ENCODE measurements around the gene FAM114A2. TPM values are rescaled to one million over a fixed set of nuclear protein-coding genes. Genes with fewer than 3 reads are reported as not detected.

FAM114A2 gene
- total RNA-seq, 1 experiment from 2014 or later: 12.8 TPM

GRCh38 chr5:154039458-154039829 is 734 bp upstream of the FAM114A2 start:
- peak overlapping the region; percentile 65 for H3K9ac ChIP-seq (ENCODE audit: extremely low read depth, insufficient read length, low read length)
- H3K27me3 Mint-ChIP-seq (ENCODE audit: low read depth): no peaks in the 10 kb centered on the region

More at GRCh38 chr5:154039458-154039829, 734 bp upstream of the FAM114A2 start:
- H3K4me2 ChIP-seq (ENCODE audit: insufficient read depth, insufficient read length, low read length): peak overlapping the region; percentile 96
- TF ChIP-seq, protein P1, sequence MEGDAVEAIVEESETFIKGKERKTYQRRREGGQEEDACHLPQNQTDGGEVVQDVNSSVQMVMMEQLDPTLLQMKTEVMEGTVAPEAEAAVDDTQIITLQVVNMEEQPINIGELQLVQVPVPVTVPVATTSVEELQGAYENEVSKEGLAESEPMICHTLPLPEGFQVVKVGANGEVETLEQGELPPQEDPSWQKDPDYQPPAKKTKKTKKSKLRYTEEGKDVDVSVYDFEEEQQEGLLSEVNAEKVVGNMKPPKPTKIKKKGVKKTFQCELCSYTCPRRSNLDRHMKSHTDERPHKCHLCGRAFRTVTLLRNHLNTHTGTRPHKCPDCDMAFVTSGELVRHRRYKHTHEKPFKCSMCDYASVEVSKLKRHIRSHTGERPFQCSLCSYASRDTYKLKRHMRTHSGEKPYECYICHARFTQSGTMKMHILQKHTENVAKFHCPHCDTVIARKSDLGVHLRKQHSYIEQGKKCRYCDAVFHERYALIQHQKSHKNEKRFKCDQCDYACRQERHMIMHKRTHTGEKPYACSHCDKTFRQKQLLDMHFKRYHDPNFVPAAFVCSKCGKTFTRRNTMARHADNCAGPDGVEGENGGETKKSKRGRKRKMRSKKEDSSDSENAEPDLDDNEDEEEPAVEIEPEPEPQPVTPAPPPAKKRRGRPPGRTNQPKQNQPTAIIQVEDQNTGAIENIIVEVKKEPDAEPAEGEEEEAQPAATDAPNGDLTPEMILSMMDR (conservative IDR thresholded peaks at IDR 0.05): no peak
- H3K14ac ChIP-seq (ENCODE audit: insufficient read depth, low read length): no peak overlapping the region
- no peak overlapping the region for H3K4ac ChIP-seq (ENCODE audit: low read depth, low read length)
- H2BK12ac ChIP-seq (ENCODE audit: insufficient read length, low read depth, low read length): no peak overlapping the region
- H2AK5ac ChIP-seq (ENCODE audit: insufficient read length, low read length): no peak overlapping the region
- no peaks in the 10 kb centered on the region for H3K27me3 ChIP-seq (ENCODE audit: insufficient read depth, low read length)
- H3K9me3 Mint-ChIP-seq: no peaks in the 10 kb centered on the region
- WGBS (ENCODE audit: extremely low coverage, insufficient read length, low lambda C conversion rate): no CpG with 5 or more reads among the region's 1 CpG
- H3K9me3 ChIP-seq (ENCODE audit: control insufficient read depth, low read depth, low read length): no peaks in the 10 kb centered on the region
- H3K79me2 ChIP-seq (ENCODE audit: insufficient read depth, low read length): peaks cover 2% of the 10 kb centered on the region; the same call in 1 of the 2 replicates
- H2BK5ac ChIP-seq (ENCODE audit: insufficient read length, low read length): no peak overlapping the region
- no peak overlapping the region for H3K18ac ChIP-seq (ENCODE audit: insufficient read length, low read depth, low read length)
- no peak overlapping the region for H2BK120ac ChIP-seq (ENCODE audit: low read depth, low read length, poor library complexity, severe bottlenecking)
- H3K27ac Mint-ChIP-seq: peak overlapping the region in 2 of 3 experiments; percentile 89 to 90; a peak in 3 of 7 replicates
- H3K4me1 ChIP-seq (ENCODE audit: insufficient read depth, low read length): no peaks in the 10 kb centered on the region
- H2BK15ac ChIP-seq (ENCODE audit: low read depth, low read length): no peak overlapping the region
- no peaks in the 10 kb centered on the region for H3K36me3 Mint-ChIP-seq (ENCODE audit: insufficient read depth in 1 of 3, low read depth in 3 of 3)
- DNase-seq: no peak
- H4K91ac ChIP-seq (ENCODE audit: insufficient read length, low read depth, low read length): no peak overlapping the region
- H3K79me1 ChIP-seq (ENCODE audit: insufficient read depth, low read depth, low read length, poor library complexity, severe bottlenecking): no peaks in the 10 kb centered on the region
- H3T11ph ChIP-seq (ENCODE audit: low read length): no peak overlapping the region
- no peak overlapping the region for H2BK20ac ChIP-seq (ENCODE audit: low read depth, low read length, poor library complexity, severe bottlenecking)
- H3K23ac ChIP-seq (ENCODE audit: insufficient read length, low read depth, low read length): no peak overlapping the region
- H2AFZ ChIP-seq (ENCODE audit: low read length): no peak overlapping the region
- H3K4me1 Mint-ChIP-seq: peaks cover 9 to 16% of the 10 kb centered on the region in 2 experiments
- H3K27ac ChIP-seq (ENCODE audit: insufficient read length, low read depth, low read length): no peak overlapping the region
- peak overlapping the region; percentile 95 to 99 for H3K4me3 Mint-ChIP-seq
- H4K20me1 ChIP-seq (ENCODE audit: control insufficient read depth, insufficient read depth, insufficient read length): no peaks in the 10 kb centered on the region
- H3K23me2 ChIP-seq (ENCODE audit: insufficient read length, low read depth, low read length, poor library complexity, severe bottlenecking): peaks cover 9% of the 10 kb centered on the region
- no peak overlapping the region for H3K56ac ChIP-seq (ENCODE audit: insufficient read length, low read depth, low read length)
- H4K5ac ChIP-seq (ENCODE audit: insufficient read length, low read depth, low read length): no peak overlapping the region
- H4K8ac ChIP-seq (replicated peaks; ENCODE audit: insufficient read length, low read depth, low read length): no peak overlapping the region

Measured in H9 (cell line).